HCT116 (cell line): ENCODE measurements around the gene CDK5RAP2.
"Not testable (repeated sequence)": the region's sequence is repeated elsewhere in the genome, so short reads cannot be mapped to it uniquely, and the experiment has no call there.

Experiments
- CEBPB ChIP-seq: IDR thresholded peaks from 2 replicates; pipeline ENCODE4 v1.6.1; 2012; ENCODE audit warnings: low read depth
- EGR1 ChIP-seq: IDR thresholded peaks from 2 replicates; pipeline ENCODE4 v1.6.1; 2012; ENCODE audit warnings: low read depth
- EZH2 ChIP-seq: fragments of 200-600 bp; sonication (generic); IDR thresholded peaks from 2 replicates; pipeline ENCODE4 v1.6.1; 2017; ENCODE audit warnings: antibody characterized with exemption, mixed run types
- JUND ChIP-seq: IDR thresholded peaks from 2 replicates; pipeline ENCODE4 v1.6.1; 2012
- POLR2A ChIP-seq: IDR thresholded peaks from 2 replicates; pipeline ENCODE4 v1.7.0; 2011; ENCODE audit warnings: borderline replicate concordance; ENCODE audit not compliant: insufficient read depth, insufficient read length; ENCODE audit errors: extremely low read depth
- POLR2AphosphoS5 ChIP-seq: IDR thresholded peaks from 2 replicates; pipeline ENCODE4 v1.6.1; 2011; ENCODE audit warnings: mild to moderate bottlenecking, low read depth, low read length, moderate library complexity
- RAD21 ChIP-seq: IDR thresholded peaks from 2 replicates; pipeline ENCODE4 v1.6.1; 2012; ENCODE audit warnings: low read depth, mild to moderate bottlenecking
- SIN3A ChIP-seq: IDR thresholded peaks from 2 replicates; pipeline ENCODE4 v1.6.1; 2012; ENCODE audit warnings: low read depth
- SP1 ChIP-seq: IDR thresholded peaks from 2 replicates; pipeline ENCODE4 v1.6.1; 2012; ENCODE audit warnings: low read depth
- ZNF274 ChIP-seq: fragments of 200-500 bp; sonication (Bioruptor generic); IDR thresholded peaks from 2 replicates; pipeline ENCODE4 v1.6.1; 2014; ENCODE audit warnings: mild to moderate bottlenecking, low read depth, low read length, inconsistent platforms
- TF ChIP-seq, protein P1 (sequence below), 3 experiments: fragments of 200-600 bp in 1 of 3; sonication (generic) in 1 of 3; IDR thresholded peaks in 2 of 3; conservative IDR thresholded peaks in 1 of 3; 2 replicates each; pipeline ENCODE4 v1.5.1; 2012 to 2017; ENCODE audit warnings: low read depth in 2 of 3, low read length in 2 of 3, antibody characterized with exemption in 1 of 3, borderline replicate concordance in 1 of 3, control low read depth in 1 of 3, mild to moderate bottlenecking in 1 of 3, mixed read lengths in 1 of 3, mixed run types in 1 of 3, moderate library complexity in 1 of 3; ENCODE audit not compliant: insufficient read depth in 1 of 3
- TF ChIP-seq, protein P2 (sequence below): IDR thresholded peaks from 2 replicates; pipeline ENCODE4 v1.6.1; 2012; ENCODE audit warnings: low read depth
- TF ChIP-seq, protein P3 (sequence below): IDR thresholded peaks from 2 replicates; pipeline ENCODE4 v1.6.1; 2011; ENCODE audit warnings: mild to moderate bottlenecking, low read length, moderate library complexity; ENCODE audit not compliant: insufficient replicate concordance; ENCODE audit errors: extremely low read depth
- TF ChIP-seq, protein P4 (sequence below): IDR thresholded peaks from 2 replicates; pipeline ENCODE4 v1.6.1; 2012

DNA sequence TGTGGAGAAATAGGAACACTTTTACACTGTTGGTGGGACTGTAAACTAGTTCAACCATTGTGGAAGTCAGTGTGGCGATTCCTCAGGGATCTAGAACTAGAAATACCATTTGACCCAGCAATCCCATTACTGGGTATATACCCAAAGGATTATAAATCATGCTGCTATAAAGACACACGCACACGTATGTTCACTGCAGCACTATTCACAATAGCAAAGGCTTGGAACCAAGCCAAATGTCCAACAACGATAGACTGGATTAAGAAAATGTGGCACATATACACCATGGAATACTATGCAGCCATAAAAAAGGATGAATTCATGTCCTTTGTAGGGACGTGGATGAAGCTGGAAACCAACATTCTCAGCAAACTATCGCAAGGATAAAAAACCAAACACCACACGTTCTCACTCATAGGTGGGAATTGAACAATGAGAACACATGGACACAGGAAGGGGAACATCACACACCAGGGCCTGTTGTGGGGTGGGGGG lies 27.7 kb downstream of the CDK5RAP2 start:
- TF ChIP-seq, protein P1, sequence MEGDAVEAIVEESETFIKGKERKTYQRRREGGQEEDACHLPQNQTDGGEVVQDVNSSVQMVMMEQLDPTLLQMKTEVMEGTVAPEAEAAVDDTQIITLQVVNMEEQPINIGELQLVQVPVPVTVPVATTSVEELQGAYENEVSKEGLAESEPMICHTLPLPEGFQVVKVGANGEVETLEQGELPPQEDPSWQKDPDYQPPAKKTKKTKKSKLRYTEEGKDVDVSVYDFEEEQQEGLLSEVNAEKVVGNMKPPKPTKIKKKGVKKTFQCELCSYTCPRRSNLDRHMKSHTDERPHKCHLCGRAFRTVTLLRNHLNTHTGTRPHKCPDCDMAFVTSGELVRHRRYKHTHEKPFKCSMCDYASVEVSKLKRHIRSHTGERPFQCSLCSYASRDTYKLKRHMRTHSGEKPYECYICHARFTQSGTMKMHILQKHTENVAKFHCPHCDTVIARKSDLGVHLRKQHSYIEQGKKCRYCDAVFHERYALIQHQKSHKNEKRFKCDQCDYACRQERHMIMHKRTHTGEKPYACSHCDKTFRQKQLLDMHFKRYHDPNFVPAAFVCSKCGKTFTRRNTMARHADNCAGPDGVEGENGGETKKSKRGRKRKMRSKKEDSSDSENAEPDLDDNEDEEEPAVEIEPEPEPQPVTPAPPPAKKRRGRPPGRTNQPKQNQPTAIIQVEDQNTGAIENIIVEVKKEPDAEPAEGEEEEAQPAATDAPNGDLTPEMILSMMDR (IDR thresholded peaks at IDR 0.05 in 2 of 3, conservative IDR thresholded peaks at IDR 0.05 in 1 of 3; ENCODE audit: borderline replicate concordance in 1 of 3, insufficient read depth in 1 of 3, low read depth in 2 of 3, low read length in 2 of 3) = not testable (repeated sequence)
- TF ChIP-seq POLR2AphosphoS5, EZH2, CEBPB, RAD21, SIN3A, JUND, SP1, ZNF274, EGR1, POLR2A: not testable (repeated sequence)
- TF ChIP-seq, protein P2, sequence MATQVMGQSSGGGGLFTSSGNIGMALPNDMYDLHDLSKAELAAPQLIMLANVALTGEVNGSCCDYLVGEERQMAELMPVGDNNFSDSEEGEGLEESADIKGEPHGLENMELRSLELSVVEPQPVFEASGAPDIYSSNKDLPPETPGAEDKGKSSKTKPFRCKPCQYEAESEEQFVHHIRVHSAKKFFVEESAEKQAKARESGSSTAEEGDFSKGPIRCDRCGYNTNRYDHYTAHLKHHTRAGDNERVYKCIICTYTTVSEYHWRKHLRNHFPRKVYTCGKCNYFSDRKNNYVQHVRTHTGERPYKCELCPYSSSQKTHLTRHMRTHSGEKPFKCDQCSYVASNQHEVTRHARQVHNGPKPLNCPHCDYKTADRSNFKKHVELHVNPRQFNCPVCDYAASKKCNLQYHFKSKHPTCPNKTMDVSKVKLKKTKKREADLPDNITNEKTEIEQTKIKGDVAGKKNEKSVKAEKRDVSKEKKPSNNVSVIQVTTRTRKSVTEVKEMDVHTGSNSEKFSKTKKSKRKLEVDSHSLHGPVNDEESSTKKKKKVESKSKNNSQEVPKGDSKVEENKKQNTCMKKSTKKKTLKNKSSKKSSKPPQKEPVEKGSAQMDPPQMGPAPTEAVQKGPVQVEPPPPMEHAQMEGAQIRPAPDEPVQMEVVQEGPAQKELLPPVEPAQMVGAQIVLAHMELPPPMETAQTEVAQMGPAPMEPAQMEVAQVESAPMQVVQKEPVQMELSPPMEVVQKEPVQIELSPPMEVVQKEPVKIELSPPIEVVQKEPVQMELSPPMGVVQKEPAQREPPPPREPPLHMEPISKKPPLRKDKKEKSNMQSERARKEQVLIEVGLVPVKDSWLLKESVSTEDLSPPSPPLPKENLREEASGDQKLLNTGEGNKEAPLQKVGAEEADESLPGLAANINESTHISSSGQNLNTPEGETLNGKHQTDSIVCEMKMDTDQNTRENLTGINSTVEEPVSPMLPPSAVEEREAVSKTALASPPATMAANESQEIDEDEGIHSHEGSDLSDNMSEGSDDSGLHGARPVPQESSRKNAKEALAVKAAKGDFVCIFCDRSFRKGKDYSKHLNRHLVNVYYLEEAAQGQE = not testable (repeated sequence)
- TF ChIP-seq, protein P3, sequence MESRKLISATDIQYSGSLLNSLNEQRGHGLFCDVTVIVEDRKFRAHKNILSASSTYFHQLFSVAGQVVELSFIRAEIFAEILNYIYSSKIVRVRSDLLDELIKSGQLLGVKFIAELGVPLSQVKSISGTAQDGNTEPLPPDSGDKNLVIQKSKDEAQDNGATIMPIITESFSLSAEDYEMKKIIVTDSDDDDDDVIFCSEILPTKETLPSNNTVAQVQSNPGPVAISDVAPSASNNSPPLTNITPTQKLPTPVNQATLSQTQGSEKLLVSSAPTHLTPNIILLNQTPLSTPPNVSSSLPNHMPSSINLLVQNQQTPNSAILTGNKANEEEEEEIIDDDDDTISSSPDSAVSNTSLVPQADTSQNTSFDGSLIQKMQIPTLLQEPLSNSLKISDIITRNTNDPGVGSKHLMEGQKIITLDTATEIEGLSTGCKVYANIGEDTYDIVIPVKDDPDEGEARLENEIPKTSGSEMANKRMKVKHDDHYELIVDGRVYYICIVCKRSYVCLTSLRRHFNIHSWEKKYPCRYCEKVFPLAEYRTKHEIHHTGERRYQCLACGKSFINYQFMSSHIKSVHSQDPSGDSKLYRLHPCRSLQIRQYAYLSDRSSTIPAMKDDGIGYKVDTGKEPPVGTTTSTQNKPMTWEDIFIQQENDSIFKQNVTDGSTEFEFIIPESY = not testable (repeated sequence)
- TF ChIP-seq, protein P4, sequence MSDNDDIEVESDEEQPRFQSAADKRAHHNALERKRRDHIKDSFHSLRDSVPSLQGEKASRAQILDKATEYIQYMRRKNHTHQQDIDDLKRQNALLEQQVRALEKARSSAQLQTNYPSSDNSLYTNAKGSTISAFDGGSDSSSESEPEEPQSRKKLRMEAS = not testable (repeated sequence)
